Endothelial cell of umbilical vein (primary cell): ENCODE results near the gene EPC2. TPM values are rescaled to one million over a fixed set of nuclear protein-coding genes. Genes with fewer than 3 reads are reported as not detected.
A peak's percentile ranks its signal among the peaks of the same experiment; 100 is the strongest.

Experiments used
- BruUV-seq: library from RNA; stranded (reverse); fragments of 400-500 nt; replicated peaks from 2 replicates; lab custom pipeline; 2021; lab: Mats Ljungman, UMichigan
- CTCF ChIA-PET: fragments of 300-600, 350-600 bp; sonication (Branson Sonifier 250); formaldehyde crosslinking; loops from one replicate; lab custom pipeline; 2021; ENCODE audit warnings: antibody characterized with exemption, inconsistent platforms; lab: Charles Lee
- POLR2A ChIA-PET: fragments of 300-600, 350-600 bp; sonication (Branson Sonifier 250); formaldehyde crosslinking; loops from one replicate; lab custom pipeline; 2021; ENCODE audit warnings: antibody characterized with exemption, inconsistent platforms; lab: Charles Lee
- DNase-seq: peaks from one replicate; pipeline ENCODE4 v3.0.0-alpha.2; 2011; ENCODE audit warnings: low read depth, low spot score
- FAIRE-seq: peaks from 2 replicates; lab custom pipeline; 2011; peaks lifted over from hg19 to GRCh38; lab: Jason Lieb, UNC
- H2AFZ ChIP-seq: 2 replicates; pipeline ENCODE4 v1.6.0; 2012; ENCODE audit warnings: low read depth, low read length, control low read depth, inconsistent platforms
- H3K27ac ChIP-seq: 2 replicates; pipeline ENCODE4 v1.5.1; 2011; ENCODE audit warnings: low read depth, mild to moderate bottlenecking, control low read depth, low read length, moderate library complexity; ENCODE audit not compliant: insufficient read depth
- H3K27me3 ChIP-seq, 2 experiments: 2 replicates each; pipeline versions ENCODE4 v1.6.0 to v1.6.1; 2011; ENCODE audit warnings: low read length in 2 of 2, mixed read lengths in 1 of 2; ENCODE audit not compliant: control insufficient read depth in 2 of 2, insufficient read depth in 2 of 2
- H3K36me3 ChIP-seq, 2 experiments: 2 replicates in 1 of 2; 3 replicates in 1 of 2; pipeline ENCODE4 v1.5.1; 2011; ENCODE audit warnings: low read length in 2 of 2, mild to moderate bottlenecking in 1 of 2, moderate library complexity in 1 of 2; ENCODE audit not compliant: control insufficient read depth in 2 of 2, insufficient read depth in 2 of 2; ENCODE audit errors: extremely low read depth in 1 of 2
- H3K4me1 ChIP-seq: 3 replicates; pipeline ENCODE4 v1.5.1; 2011; ENCODE audit warnings: mild to moderate bottlenecking, low read length; ENCODE audit not compliant: control insufficient read depth, insufficient read depth; ENCODE audit errors: extremely low read depth
- H3K4me2 ChIP-seq: 2 replicates; pipeline ENCODE4 v1.6.1; 2011; ENCODE audit warnings: low read length, control low read depth, mixed read lengths; ENCODE audit not compliant: insufficient read depth
- H3K4me3 ChIP-seq, 3 experiments: fragments of 200-600 bp in 1 of 3; sonication (generic), shearing (Covaris generic) in 1 of 3; replicated peaks in 1 of 3; 2 replicates each; pipeline ENCODE4 v1.5.1; 2011 to 2016; ENCODE audit warnings: control low read depth in 3 of 3, low read length in 3 of 3, mild to moderate bottlenecking in 2 of 3, inconsistent platforms in 1 of 3, low read depth in 1 of 3, moderate library complexity in 1 of 3; ENCODE audit not compliant: insufficient read depth in 1 of 3
- H3K79me2 ChIP-seq: 2 replicates; pipeline ENCODE4 v1.6.0; 2012; ENCODE audit warnings: low read length, inconsistent platforms; ENCODE audit not compliant: control insufficient read depth, insufficient read depth
- H3K9ac ChIP-seq: replicated peaks from 2 replicates; pipeline ENCODE3; 2011; ENCODE audit warnings: low read length, control low read depth; ENCODE audit not compliant: insufficient read depth; ENCODE audit errors: extremely low read depth
- H3K9me1 ChIP-seq: replicated peaks from 3 replicates; pipeline ENCODE4 v1.6.0; 2011; ENCODE audit warnings: mild to moderate bottlenecking, low read length; ENCODE audit not compliant: control insufficient read depth, insufficient read depth; ENCODE audit errors: extremely low read depth
- H3K9me3 ChIP-seq: replicated peaks from 2 replicates; pipeline ENCODE4 v1.5.1; 2012; ENCODE audit warnings: low read length, inconsistent platforms; ENCODE audit not compliant: control insufficient read depth, insufficient read depth
- H4K20me1 ChIP-seq: replicated peaks from 2 replicates; pipeline ENCODE3; 2011; ENCODE audit warnings: mild to moderate bottlenecking, low read length; ENCODE audit not compliant: control insufficient read depth, insufficient read depth; ENCODE audit errors: extremely low read depth
- CTCF ChIP-seq, 2 donors: IDR thresholded peaks; 1 replicate in 1 of 2; 2 replicates in 1 of 2; pipeline ENCODE4 v1.5.1; 2011; ENCODE audit warnings: low read length in 2 of 2, mild to moderate bottlenecking in 2 of 2, moderate library complexity in 2 of 2, control low read depth in 1 of 2, inconsistent platforms in 1 of 2, low read depth in 1 of 2; ENCODE audit not compliant: insufficient read depth in 1 of 2; ENCODE audit errors: extremely low read depth in 1 of 2
- EZH2 ChIP-seq: IDR thresholded peaks from 2 replicates; pipeline ENCODE4 v1.6.1; 2012; ENCODE audit warnings: borderline replicate concordance, low read depth, mild to moderate bottlenecking, moderate library complexity, low read length, inconsistent platforms; ENCODE audit not compliant: severe bottlenecking
- FOS ChIP-seq: IDR thresholded peaks from 2 replicates; pipeline ENCODE4 v1.6.1; 2011; ENCODE audit warnings: mild to moderate bottlenecking, low read length, moderate library complexity, borderline replicate concordance; ENCODE audit not compliant: insufficient read depth
- GATA2 ChIP-seq: IDR thresholded peaks from 2 replicates; pipeline ENCODE4 v1.7.0; 2011; ENCODE audit warnings: low read depth, mild to moderate bottlenecking, moderate library complexity, mixed read lengths, low read length; ENCODE audit not compliant: insufficient read length, insufficient read depth
- JUN ChIP-seq: IDR thresholded peaks from 2 replicates; pipeline ENCODE4 v1.6.1; 2011; ENCODE audit warnings: borderline replicate concordance, low read depth; ENCODE audit not compliant: insufficient read length, insufficient read depth
- MAX ChIP-seq: IDR thresholded peaks from 2 replicates; pipeline ENCODE4 v1.6.1; 2011; ENCODE audit not compliant: insufficient read depth, insufficient read length
- MYC ChIP-seq: IDR thresholded peaks from one replicate; pipeline ENCODE4 v1.6.1; 2011; ENCODE audit warnings: mild to moderate bottlenecking, low read depth, low read length
- POLR2A ChIP-seq: IDR thresholded peaks from 2 replicates; pipeline ENCODE4 v1.6.1; 2012; ENCODE audit warnings: low read depth, mild to moderate bottlenecking, control low read depth, low read length
- POLR2AphosphoS5 ChIP-seq: IDR thresholded peaks from 2 replicates; pipeline ENCODE4 v1.6.1; 2012; ENCODE audit warnings: low read depth, mild to moderate bottlenecking, control low read depth, low read length, moderate library complexity; ENCODE audit not compliant: insufficient read depth
- dilution Hi-C: fragments of 300-500 bp; cut with MboI; formaldehyde crosslinking; loops from one replicate; pipeline ENCODE4 v1.15.0; 2019; ENCODE audit warnings: low sequenced_read_pairs; ENCODE audit not compliant: extremely low pct_ligation_motif_present
- intact Hi-C: fragments of 100-400 bp; cut with micrococcal nuclease; formaldehyde crosslinking; loops from one replicate; pipeline ENCODE4 v1.10.0; 2022
- polyA plus RNA-seq, 4 experiments: library from polyadenylated mRNA; depleted of rRNA in 3 of 4; stranded (reverse) in 3 of 4; unstranded in 1 of 4; fragments of >200 nt; gene quantifications; 2 replicates each; pipeline versions ENCODE4 v1.2.1 to v1.2.3, GENCODE V29; 2011 to 2012; ENCODE audit warnings: missing spikeins in 1 of 4
- total RNA-seq: library from RNA; stranded (reverse); gene quantifications from 2 replicates; pipeline ENCODE4 v1.2.3, GENCODE V29; 2021

EPC2 gene
- total and polyA plus RNA-seq, 2 donors (not counting 3 experiments of a cell fraction or from before 2014, with no cell fraction given) = 15.1 to 25.2 TPM

- TF ChIP-seq MYC = no peak
- TF ChIP-seq MAX = no peak
- TF ChIP-seq POLR2A = no peak
- TF ChIP-seq GATA2 = no peak
- TF ChIP-seq EZH2 = no peak
- no peak for TF ChIP-seq CTCF (IDR thresholded peaks at IDR 0.05; ENCODE audit: extremely low read depth in 1 of 2, insufficient read depth in 1 of 2, low read depth in 1 of 2, low read length in 2 of 2)
- no peak for TF ChIP-seq JUN
- no peak for TF ChIP-seq POLR2AphosphoS5
- no peak for TF ChIP-seq FOS
- Histone ChIP-seq H4K20me1 (no peaks in the 10 kb centered on the region), H3K4me2 (no peak overlapping the region), H3K36me3 (no peaks in the 10 kb centered on the region), H3K9ac (no peak overlapping the region), H3K9me1 (no peaks in the 10 kb centered on the region), H3K27me3 (peaks cover 3 to 10% of the 10 kb centered on the region in 2 experiments), H3K9me3 (no peaks in the 10 kb centered on the region), H2AFZ (no peak overlapping the region), H3K4me1 (peaks cover 2% of the 10 kb centered on the region), H3K79me2 (no peaks in the 10 kb centered on the region), H3K4me3 (no peak overlapping the region), H3K27ac (no peak overlapping the region)
- ChIA-PET CTCF (interaction anchor here (0.9 kb wide), 1 partner anchor 26 kb away, joined by 3 read pairs; no protein-coding TSS in a partner anchor), POLR2A (no interaction called here)
- intact Hi-C loops (no loop called here), dilution Hi-C loops (no loop called here)
- peak; percentile 29 for DNase-seq
- BruUV-seq = no TSS peak
- FAIRE-seq = no peak
These were observed 169.8 kb downstream of the EPC2 start for GRCh38 chr2:148814143-148814859.
